GM12891 (cell line): ENCODE data around the gene PLEKHM2.

Experiments
- DNase-seq: peaks from one replicate; pipeline ENCODE4 v3.0.0; 2011; ENCODE audit warnings: low spot score; ENCODE audit not compliant: insufficient read length
- FAIRE-seq: peaks from 2 replicates; lab custom pipeline; 2011; peaks lifted over from hg19 to GRCh38; lab: Jason Lieb, UNC
- PAX5 ChIP-seq: IDR thresholded peaks from 2 replicates; pipeline ENCODE4 v1.6.1; 2011; ENCODE audit warnings: low read length, moderate library complexity, mild to moderate bottlenecking; ENCODE audit not compliant: insufficient read depth, severe bottlenecking
- POLR2A ChIP-seq: IDR thresholded peaks from 2 replicates; pipeline ENCODE4 v1.6.1; 2011; ENCODE audit warnings: low read depth, low read length, control low read depth
- POLR2AphosphoS5 ChIP-seq: IDR thresholded peaks from 2 replicates; pipeline ENCODE4 v1.6.1; 2011; ENCODE audit warnings: low read depth, low read length, control low read depth
- POU2F2 ChIP-seq: IDR thresholded peaks from 2 replicates; pipeline ENCODE4 v1.6.1; 2011; ENCODE audit warnings: low read depth, mild to moderate bottlenecking, control low read depth, low read length, moderate library complexity
- SPI1 ChIP-seq: IDR thresholded peaks from 2 replicates; pipeline ENCODE4 v1.6.1; 2011; ENCODE audit warnings: low read depth, low read length, control low read depth
- TAF1 ChIP-seq: IDR thresholded peaks from 2 replicates; pipeline ENCODE4 v1.6.1; 2011; ENCODE audit warnings: low read depth, low read length, control low read depth

Gene PLEKHM2

DNA sequence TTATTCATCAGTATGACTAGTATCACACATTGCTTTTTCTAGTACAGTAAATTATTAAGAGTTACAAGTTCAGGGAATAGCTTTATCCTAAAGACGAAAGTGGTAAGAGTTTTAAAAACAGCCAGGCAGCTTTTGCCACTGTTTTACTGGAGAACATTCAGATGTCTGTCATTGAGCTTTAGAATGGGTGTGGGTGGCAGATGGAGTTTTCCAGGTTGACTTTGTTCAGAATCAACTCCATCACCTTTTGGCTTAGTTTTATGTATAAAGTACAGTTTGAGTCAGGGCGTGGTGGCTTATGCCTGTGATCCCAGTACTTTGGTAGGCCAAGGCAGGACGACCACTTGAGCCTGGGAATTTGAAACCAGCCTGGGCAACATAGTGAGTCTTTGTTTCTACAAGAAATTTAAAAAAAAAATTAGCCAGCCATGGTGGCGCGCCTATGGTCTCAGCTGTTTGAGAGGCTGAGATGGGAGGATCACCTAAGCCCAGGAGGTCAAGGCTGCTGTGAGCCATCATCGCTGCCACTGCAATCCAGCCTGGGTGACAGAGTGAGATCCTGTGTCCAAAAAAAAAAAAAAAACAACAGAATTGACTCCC is 29.9 kb upstream of the PLEKHM2 start:
- TF ChIP-seq POU2F2 (no peak), PAX5 (no peak), POLR2AphosphoS5 (no peak), TAF1 (no peak), POLR2A (no peak), SPI1 (no peak)
- DNase-seq (no peak), FAIRE-seq (no peak)

GRCh38 chr1:15656464-15656863 is 27.7 kb upstream of the PLEKHM2 start:
- no peak for TF ChIP-seq PAX5
- TF ChIP-seq POU2F2: no peak
- no peak for TF ChIP-seq SPI1
- TF ChIP-seq POLR2AphosphoS5: no peak
- no peak for TF ChIP-seq POLR2A
- TF ChIP-seq TAF1: no peak
- DNase-seq (no peak), FAIRE-seq (no peak)

DNA sequence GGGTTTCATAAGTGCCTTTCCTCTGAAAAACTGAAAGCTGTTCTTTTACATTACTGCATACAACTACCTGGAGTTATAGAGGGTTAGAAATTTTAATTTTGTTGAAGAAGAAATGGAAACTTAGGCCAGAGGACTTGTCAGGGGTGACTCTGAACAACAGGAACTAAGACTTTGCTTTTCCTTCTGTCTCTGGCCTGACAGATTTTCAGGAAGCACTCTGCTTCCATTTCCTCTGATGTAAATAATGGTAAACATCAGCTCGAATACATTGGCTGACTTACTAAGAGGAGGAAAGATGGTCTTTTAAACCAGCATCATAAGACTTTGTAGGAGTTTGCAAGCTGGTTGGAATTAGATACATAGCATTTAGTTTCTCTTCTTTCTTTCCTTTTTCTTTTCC is 27.1 kb upstream of the PLEKHM2 start:
- DNase-seq (no peak), FAIRE-seq (no peak)
- no peak for TF ChIP-seq SPI1
- TF ChIP-seq POU2F2: no peak
- TF ChIP-seq POLR2A: no peak
- TF ChIP-seq TAF1: no peak

GRCh38 chr1:15660151-15660550 is 24.0 kb upstream of the PLEKHM2 start:
- no peak for TF ChIP-seq POLR2A
- no peak for TF ChIP-seq PAX5
- no peak for TF ChIP-seq POLR2AphosphoS5
- no peak for TF ChIP-seq POU2F2
- TF ChIP-seq TAF1: no peak
- FAIRE-seq: no peak
- DNase-seq: no peak

- FAIRE-seq (no peak), DNase-seq (no peak)
- TF ChIP-seq PAX5 (no peak), SPI1 (no peak), POU2F2 (no peak), POLR2AphosphoS5 (no peak), POLR2A (no peak), TAF1 (no peak)
Observed at GRCh38 chr1:15662477-15662876, 21.6 kb upstream of the PLEKHM2 start.

- TF ChIP-seq SPI1 (no peak), PAX5 (no peak), TAF1 (no peak), POLR2A (no peak), POU2F2 (no peak), POLR2AphosphoS5 (no peak)
- no peak for FAIRE-seq
- DNase-seq: no peak
Observed at GRCh38 chr1:15663925-15664324, 20.2 kb upstream of the PLEKHM2 start.

- no peak for FAIRE-seq
- TF ChIP-seq POLR2AphosphoS5: no peak
- TF ChIP-seq POLR2A: no peak
- TF ChIP-seq PAX5: no peak
Observed at GRCh38 chr1:15667362-15667761, 16.8 kb upstream of the PLEKHM2 start.

DNA sequence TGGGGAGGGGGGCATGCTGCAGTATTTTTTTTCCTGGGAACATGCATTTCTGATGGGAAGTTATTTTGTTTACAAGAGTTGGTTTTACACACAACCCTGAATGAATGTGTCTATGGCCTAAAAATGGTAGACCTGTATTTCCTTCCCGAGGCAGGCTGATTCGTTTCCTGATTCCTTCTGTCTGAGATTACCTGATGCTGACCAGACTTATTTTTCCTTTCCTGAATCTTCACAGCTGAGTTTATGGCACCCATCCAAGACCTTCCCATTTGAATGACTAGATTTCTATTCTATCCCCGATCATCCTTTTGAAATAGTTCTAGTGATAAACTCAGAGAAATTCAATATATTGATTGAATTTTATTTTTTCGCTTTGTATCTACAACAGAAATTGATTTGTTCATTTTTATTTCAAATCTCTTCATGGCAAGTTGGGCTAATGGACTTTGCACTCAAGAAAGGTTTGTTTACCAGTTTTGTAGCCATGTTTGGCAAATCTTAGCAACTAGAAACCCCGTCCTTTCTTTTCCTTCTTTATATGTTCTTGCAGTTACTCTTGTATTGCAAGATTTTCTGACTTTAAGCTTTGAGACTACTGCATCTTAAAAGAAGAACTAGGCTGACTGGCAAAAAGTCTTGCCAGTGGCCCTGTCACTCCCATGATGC is 15.9 kb upstream of the PLEKHM2 start:
- TF ChIP-seq PAX5: no peak
- TF ChIP-seq POLR2AphosphoS5: no peak
- no peak for TF ChIP-seq POU2F2
- no peak for TF ChIP-seq TAF1
- no peak for TF ChIP-seq SPI1
- TF ChIP-seq POLR2A: no peak
- DNase-seq: no peak
- FAIRE-seq: no peak

More at GRCh38 chr1:15667362-15667761, 16.8 kb upstream of the PLEKHM2 start:
- no peak for DNase-seq

GRCh38 chr1:15669074-15669473 is 15.0 kb upstream of the PLEKHM2 start:
- FAIRE-seq (no peak), DNase-seq (no peak)
- TF ChIP-seq PAX5 (no peak), SPI1 (no peak), POLR2AphosphoS5 (no peak), POU2F2 (no peak), TAF1 (no peak), POLR2A (no peak)
